ENCODE measurements around the gene BCAM. TPM values are rescaled to one million over a fixed set of nuclear protein-coding genes. Genes with fewer than 3 reads are reported as not detected.

Gene BCAM
- total and polyA plus RNA-seq, 8 donors: 110 to 389 (median 163) TPM

- DNase-seq: no peak
- peaks cover 0 to 5% of the 10 kb centered on the region in 2 donors for H3K27me3 ChIP-seq
- no peak overlapping the region for H3K27ac ChIP-seq
- intact Hi-C loops (cut with DNase I): no loop called here
- ATAC-seq: no peak
- H3K36me3 ChIP-seq: no peaks in the 10 kb centered on the region
- H3K9me3 ChIP-seq: no peaks in the 10 kb centered on the region
- H3K4me3 ChIP-seq: no peak overlapping the region
- peaks cover 2 to 13% of the 10 kb centered on the region in 2 donors for H3K4me1 ChIP-seq
- TF ChIP-seq CTCF (IDR thresholded peaks at IDR 0.05): no peak
Observed at GRCh38 chr19:44782729-44783128, 26.2 kb upstream of the BCAM start.

GRCh38 chr19:44783545-44783944 is 25.4 kb upstream of the BCAM start:
- H3K4me3 ChIP-seq: no peak overlapping the region
- H3K36me3 ChIP-seq: no peaks in the 10 kb centered on the region
- intact Hi-C loops (cut with DNase I): no loop called here
- no peak overlapping the region for H3K27ac ChIP-seq
- peaks cover 0 to 9% of the 10 kb centered on the region in 2 donors for H3K4me1 ChIP-seq
- TF ChIP-seq CTCF (IDR thresholded peaks at IDR 0.05): no peak
- no peaks in the 10 kb centered on the region for H3K9me3 ChIP-seq
- H3K27me3 ChIP-seq: no peaks in the 10 kb centered on the region
- DNase-seq (no peak), ATAC-seq (no peak)

GRCh38 chr19:44785271-44785670 is 23.6 kb upstream of the BCAM start:
- H3K9me3 ChIP-seq: no peaks in the 10 kb centered on the region
- no peaks in the 10 kb centered on the region for H3K36me3 ChIP-seq
- no peak for ATAC-seq
- no peak overlapping the region for H3K27ac ChIP-seq
- no peak for DNase-seq
- H3K27me3 ChIP-seq: no peaks in the 10 kb centered on the region
- intact Hi-C loops (cut with DNase I): no loop called here
- peaks cover 0 to 9% of the 10 kb centered on the region in 2 donors for H3K4me1 ChIP-seq
- no peak overlapping the region for H3K4me3 ChIP-seq
- no peak for TF ChIP-seq CTCF (IDR thresholded peaks at IDR 0.05)

- Histone ChIP-seq H3K36me3 (no peaks in the 10 kb centered on the region), H3K4me1 (peaks cover 0 to 9% of the 10 kb centered on the region in 2 donors), H3K9me3 (no peaks in the 10 kb centered on the region), H3K27ac (no peak overlapping the region), H3K4me3 (no peak overlapping the region), H3K27me3 (no peaks in the 10 kb centered on the region)
- intact Hi-C loops (cut with DNase I): no loop called here
- ATAC-seq (no peak), DNase-seq (no peak)
- no peak for TF ChIP-seq CTCF (IDR thresholded peaks at IDR 0.05)
Observed at GRCh38 chr19:44785993-44786392, 22.9 kb upstream of the BCAM start.

- no peak for TF ChIP-seq CTCF (IDR thresholded peaks at IDR 0.05)
- ATAC-seq (no peak), DNase-seq (no peak)
- intact Hi-C loops (cut with DNase I): no loop called here
- Histone ChIP-seq H3K27ac (no peak overlapping the region), H3K36me3 (no peaks in the 10 kb centered on the region), H3K9me3 (no peaks in the 10 kb centered on the region), H3K4me3 (no peak overlapping the region), H3K4me1 (peaks cover 0 to 8% of the 10 kb centered on the region in 2 donors), H3K27me3 (no peaks in the 10 kb centered on the region)
Observed at GRCh38 chr19:44788971-44789370, 19.9 kb upstream of the BCAM start.

All from left lung (tissue), 10 donors.